ENCODE data around the gene GALNT10. TPM values are rescaled to one million over a fixed set of nuclear protein-coding genes. Genes with fewer than 3 reads are reported as not detected.

The GALNT10 gene
- total and polyA plus RNA-seq, 12 donors: 3.1 to 19.0 (median 11.7) TPM

DNA sequence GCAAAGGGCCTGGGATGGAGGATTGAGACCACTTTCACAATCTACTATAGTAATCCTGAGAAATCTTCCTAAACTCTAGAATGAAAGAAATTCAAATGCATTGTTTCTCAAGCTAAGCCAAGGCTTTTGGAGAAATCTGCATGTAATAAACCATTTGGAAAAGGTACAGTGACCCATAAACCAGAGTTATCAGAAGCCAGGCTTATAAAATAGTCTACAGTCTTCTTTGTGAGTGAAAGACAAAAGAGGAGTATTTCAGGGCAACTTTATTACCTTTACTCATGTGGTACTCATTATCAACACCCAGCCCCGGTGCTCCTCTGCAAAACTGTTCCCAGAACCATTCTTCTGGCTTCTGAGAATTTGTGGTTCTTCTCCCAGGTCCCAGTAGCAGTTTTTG is 87.0 kb downstream of the GALNT10 start:
- TF ChIP-seq, protein P1, sequence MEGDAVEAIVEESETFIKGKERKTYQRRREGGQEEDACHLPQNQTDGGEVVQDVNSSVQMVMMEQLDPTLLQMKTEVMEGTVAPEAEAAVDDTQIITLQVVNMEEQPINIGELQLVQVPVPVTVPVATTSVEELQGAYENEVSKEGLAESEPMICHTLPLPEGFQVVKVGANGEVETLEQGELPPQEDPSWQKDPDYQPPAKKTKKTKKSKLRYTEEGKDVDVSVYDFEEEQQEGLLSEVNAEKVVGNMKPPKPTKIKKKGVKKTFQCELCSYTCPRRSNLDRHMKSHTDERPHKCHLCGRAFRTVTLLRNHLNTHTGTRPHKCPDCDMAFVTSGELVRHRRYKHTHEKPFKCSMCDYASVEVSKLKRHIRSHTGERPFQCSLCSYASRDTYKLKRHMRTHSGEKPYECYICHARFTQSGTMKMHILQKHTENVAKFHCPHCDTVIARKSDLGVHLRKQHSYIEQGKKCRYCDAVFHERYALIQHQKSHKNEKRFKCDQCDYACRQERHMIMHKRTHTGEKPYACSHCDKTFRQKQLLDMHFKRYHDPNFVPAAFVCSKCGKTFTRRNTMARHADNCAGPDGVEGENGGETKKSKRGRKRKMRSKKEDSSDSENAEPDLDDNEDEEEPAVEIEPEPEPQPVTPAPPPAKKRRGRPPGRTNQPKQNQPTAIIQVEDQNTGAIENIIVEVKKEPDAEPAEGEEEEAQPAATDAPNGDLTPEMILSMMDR (IDR thresholded peaks at IDR 0.05): no peak
- WGBS, 2 donors: 95 to 98% methylated on average over 1 of the region's 1 CpG
- peak overlapping the region in 3 of 10 donors; percentile 9 to 66 (median 18) for H3K27ac ChIP-seq
- H3K9me3 ChIP-seq: no peaks in the 10 kb centered on the region
- no peaks in the 10 kb centered on the region for H3K36me3 ChIP-seq
- peaks cover 0 to 37% (median 27%) of the 10 kb centered on the region in 9 donors for H3K4me1 ChIP-seq
- no peaks in the 10 kb centered on the region for H3K27me3 ChIP-seq
- no peak overlapping the region for H3K4me3 ChIP-seq
- ATAC-seq (peak in 1 of 8 donors; percentile 10), DNase-seq (no peak)
- intact Hi-C loops (cut with DNase I): no loop called here

DNA sequence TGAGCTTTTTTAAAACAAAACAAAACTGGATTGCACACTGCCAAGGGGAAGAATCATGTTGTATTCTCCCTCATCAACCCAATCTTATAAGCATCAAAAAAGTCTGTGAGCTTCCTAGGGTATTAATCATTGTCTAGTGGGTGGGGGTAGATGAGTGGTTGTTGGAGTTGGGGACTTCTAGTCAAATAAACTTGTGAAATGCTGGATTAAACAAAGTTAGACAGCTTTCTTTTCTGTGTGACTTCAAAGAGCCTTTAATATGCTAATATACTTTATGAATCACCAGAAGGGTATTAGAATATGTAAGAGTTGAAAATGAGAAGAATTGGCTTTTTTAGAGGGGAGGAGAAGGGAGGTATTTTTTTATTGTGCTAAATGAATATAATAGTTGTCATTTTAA is 87.7 kb downstream of the GALNT10 start:
- H3K27ac ChIP-seq: peak overlapping the region in 1 of 10 donors; percentile 66
- TF ChIP-seq, protein P1 (IDR thresholded peaks at IDR 0.05): no peak
- no peaks in the 10 kb centered on the region for H3K27me3 ChIP-seq
- no peaks in the 10 kb centered on the region for H3K9me3 ChIP-seq
- H3K4me3 ChIP-seq: no peak overlapping the region
- intact Hi-C loops (cut with DNase I): no loop called here
- no peaks in the 10 kb centered on the region for H3K36me3 ChIP-seq
- ATAC-seq: no peak
- peaks cover 0 to 30% (median 20%) of the 10 kb centered on the region in 9 donors for H3K4me1 ChIP-seq
- no peak for DNase-seq

DNA sequence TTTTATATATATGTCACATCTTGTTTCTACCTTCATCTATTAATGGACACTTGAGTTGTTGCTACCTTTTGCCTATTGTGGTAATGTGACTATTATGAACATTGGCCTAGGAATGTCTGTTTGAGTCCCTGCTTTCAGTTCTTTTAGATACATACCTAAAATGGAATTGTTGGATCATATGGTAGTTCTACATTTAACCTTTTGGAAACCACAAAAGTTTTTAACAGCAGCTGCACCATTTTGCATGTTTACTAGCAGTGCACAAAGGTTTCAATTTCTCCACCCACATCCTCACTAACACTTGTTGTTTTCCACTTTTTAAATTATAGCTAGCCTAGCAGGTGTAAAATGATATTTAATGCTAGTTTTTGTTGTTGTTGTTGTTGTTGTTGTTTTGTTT is 88.4 kb downstream of the GALNT10 start:
- peaks cover 0 to 23% (median 12%) of the 10 kb centered on the region in 9 donors for H3K4me1 ChIP-seq
- ATAC-seq (no peak), DNase-seq (no peak)
- no peak overlapping the region for H3K27ac ChIP-seq
- no peak overlapping the region for H3K4me3 ChIP-seq
- no peaks in the 10 kb centered on the region for H3K9me3 ChIP-seq
- H3K27me3 ChIP-seq: no peaks in the 10 kb centered on the region
- TF ChIP-seq, protein P1 (IDR thresholded peaks at IDR 0.05): no peak
- H3K36me3 ChIP-seq: no peaks in the 10 kb centered on the region
- intact Hi-C loops (cut with DNase I): no loop called here

DNA sequence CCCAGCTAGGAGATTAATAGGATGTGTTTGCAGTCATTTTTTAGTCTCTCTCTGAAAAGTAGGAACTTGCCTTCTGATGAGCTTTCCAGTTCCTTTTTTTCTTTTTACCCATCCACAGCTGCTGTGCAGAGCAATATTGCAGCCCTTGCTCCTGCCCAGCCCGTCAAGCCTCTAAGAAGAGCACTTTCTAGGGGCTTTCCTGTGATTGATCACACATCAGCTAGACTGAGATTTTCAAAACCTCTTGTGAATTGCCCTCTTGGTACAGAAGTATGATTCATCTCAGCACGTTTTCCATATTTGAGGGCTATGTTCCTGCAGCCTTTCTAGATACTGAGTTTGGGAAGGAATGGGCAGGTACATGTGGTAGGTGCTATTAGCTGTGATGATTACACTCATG is 93.9 kb downstream of the GALNT10 start:
- 92 to 99% methylated on average over 2 of the region's 2 CpGs for WGBS, 2 donors

More for the DNA sequence above, 93.9 kb downstream of the GALNT10 start:
- no peaks in the 10 kb centered on the region for H3K36me3 ChIP-seq
- no peak overlapping the region for H3K4me3 ChIP-seq
- no peaks in the 10 kb centered on the region for H3K27me3 ChIP-seq
- ATAC-seq: no peak
- H3K27ac ChIP-seq: no peak overlapping the region
- DNase-seq: no peak
- intact Hi-C loops (cut with DNase I): loop anchor here in 1 of 10 donors (10.0 kb wide), 1 partner anchor 90 kb away; no protein-coding TSS in a partner anchor
- no peaks in the 10 kb centered on the region for H3K9me3 ChIP-seq
- TF ChIP-seq, protein P1 (IDR thresholded peaks at IDR 0.05): no peak
- H3K4me1 ChIP-seq: peaks cover 5 to 43% (median 36%) of the 10 kb centered on the region in 9 donors

Data from heart right ventricle (tissue), 16 donors.